CD14-positive monocyte (primary cell): ENCODE results near the gene NFRKB. TPM values are rescaled to one million over a fixed set of nuclear protein-coding genes. Genes with fewer than 3 reads are reported as not detected.

Source experiments
- DNase-seq, 3 donors: peaks; one replicate each; pipeline ENCODE4 v3.0.0-alpha.2; 2011 to 2022
- H2AFZ ChIP-seq: 2 replicates; pipeline ENCODE4 v1.6.0; 2012; ENCODE audit warnings: mild to moderate bottlenecking, low read depth, low read length, inconsistent platforms; ENCODE audit not compliant: insufficient read depth, poor library complexity, severe bottlenecking
- H3K27ac ChIP-seq, 2 donors: 1 replicate in 1 of 2; 2 replicates in 1 of 2; pipeline ENCODE4 v1.5.1; 2012 to 2013; ENCODE audit warnings: low read length in 2 of 2, control low read depth in 1 of 2, inconsistent platforms in 1 of 2, low read depth in 1 of 2, mild to moderate bottlenecking in 1 of 2
- H3K27me3 ChIP-seq, 2 donors: one replicate each; pipeline versions ENCODE4 v1.6.0 to v1.6.1; 2011 to 2013; ENCODE audit warnings: low read length in 2 of 2; ENCODE audit not compliant: control insufficient read depth in 2 of 2, insufficient read depth in 2 of 2
- H3K36me3 ChIP-seq, 2 donors: replicated peaks in 1 of 2; 1 replicate in 1 of 2; 2 replicates in 1 of 2; pipeline versions ENCODE4 v1.5.1 to v1.6.1; 2012 to 2013; ENCODE audit warnings: low read length in 2 of 2, control low read depth in 1 of 2, inconsistent platforms in 1 of 2, mild to moderate bottlenecking in 1 of 2; ENCODE audit not compliant: insufficient read depth in 2 of 2, control insufficient read depth in 1 of 2
- H3K4me1 ChIP-seq, 2 donors: 1 replicate in 1 of 2; 2 replicates in 1 of 2; pipeline versions ENCODE4 v1.5.1 to v1.6.1; 2012 to 2013; ENCODE audit warnings: low read length in 2 of 2, control low read depth in 1 of 2, inconsistent platforms in 1 of 2, mild to moderate bottlenecking in 1 of 2, moderate library complexity in 1 of 2; ENCODE audit not compliant: insufficient read depth in 2 of 2, control insufficient read depth in 1 of 2
- H3K4me2 ChIP-seq: replicated peaks from 2 replicates; pipeline ENCODE3; 2012; ENCODE audit warnings: low read length, moderate library complexity, mild to moderate bottlenecking; ENCODE audit not compliant: poor library complexity, severe bottlenecking; ENCODE audit errors: extremely low read depth
- H3K4me3 ChIP-seq, 3 experiments: fragments of 200-600 bp in 1 of 3; sonication (generic) in 1 of 3; replicated peaks in 1 of 3; 1 replicate in 2 of 3; 2 replicates in 1 of 3; pipeline ENCODE4 v1.5.1; 2011 to 2013; ENCODE audit warnings: low read length in 3 of 3, mild to moderate bottlenecking in 3 of 3, control low read depth in 2 of 3, low read depth in 2 of 3, inconsistent platforms in 1 of 3, moderate library complexity in 1 of 3
- H3K79me2 ChIP-seq: 2 replicates; pipeline ENCODE4 v1.6.0; 2012; ENCODE audit warnings: mild to moderate bottlenecking, control low read depth, inconsistent platforms, low read length, moderate library complexity; ENCODE audit not compliant: insufficient read depth
- H3K9ac ChIP-seq: 2 replicates; pipeline ENCODE4 v1.6.0; 2017; ENCODE audit warnings: low read length, mild to moderate bottlenecking; ENCODE audit not compliant: insufficient read depth, poor library complexity, severe bottlenecking
- H3K9me3 ChIP-seq, 2 donors: replicated peaks in 1 of 2; 1 replicate in 1 of 2; 2 replicates in 1 of 2; pipeline versions ENCODE4 v1.5.1 to v1.6.1; 2012 to 2013; ENCODE audit warnings: low read length in 2 of 2, control low read depth in 1 of 2; ENCODE audit not compliant: control insufficient read depth in 1 of 2, insufficient read depth in 1 of 2
- H4K20me1 ChIP-seq: 2 replicates; pipeline ENCODE4 v1.6.0; 2012; ENCODE audit warnings: mild to moderate bottlenecking, low read length, control low read depth, moderate library complexity; ENCODE audit not compliant: insufficient read depth
- H3K27ac Mint-ChIP-seq, 7 donors: one replicate each; pipeline ENCODE4 v1.8.0; 2020; ENCODE audit warnings: mild to moderate bottlenecking in 7 of 7, mixed read lengths in 7 of 7, moderate library complexity in 6 of 7, inconsistent platforms in 2 of 7
- H3K27me3 Mint-ChIP-seq, 3 donors: one replicate each; pipeline ENCODE4 v1.8.0; 2021 to 2022; ENCODE audit warnings: low read depth in 3 of 3, mild to moderate bottlenecking in 3 of 3, mixed read lengths in 3 of 3, moderate library complexity in 3 of 3, inconsistent platforms in 1 of 3
- H3K36me3 Mint-ChIP-seq, 2 donors: one replicate each; pipeline ENCODE4 v1.8.0; 2020; ENCODE audit warnings: mixed read lengths in 2 of 2, inconsistent platforms in 1 of 2, mild to moderate bottlenecking in 1 of 2
- H3K4me1 Mint-ChIP-seq: one replicate; pipeline ENCODE4 v1.8.0; 2020; ENCODE audit warnings: mild to moderate bottlenecking, mixed read lengths
- H3K4me3 Mint-ChIP-seq, 2 donors: one replicate each; pipeline ENCODE4 v1.8.0; 2020; ENCODE audit warnings: mild to moderate bottlenecking in 2 of 2, mixed read lengths in 2 of 2, moderate library complexity in 1 of 2
- H3K9me3 Mint-ChIP-seq, 7 donors: one replicate each; pipeline ENCODE4 v1.8.0; 2020 to 2022; ENCODE audit warnings: mixed read lengths in 7 of 7, mild to moderate bottlenecking in 6 of 7, moderate library complexity in 6 of 7, inconsistent platforms in 2 of 7
- CTCF ChIP-seq: fragments of 200-600 bp; IDR thresholded peaks from one replicate; pipeline ENCODE4 v1.8.0; 2022; ENCODE audit warnings: antibody characterized with exemption, mild to moderate bottlenecking
- WGBS: methylation state at CpG from one replicate; pipeline ENCODE4 v1.1.5; 2013; ENCODE audit warnings: missing lambda C conversion rate; ENCODE audit not compliant: insufficient coverage; 5-methylcytosine and 5-hydroxymethylcytosine counted together
- intact Hi-C, 2 donors: fragments of 100-400 bp; cut with micrococcal nuclease; formaldehyde crosslinking; loops; one replicate each; pipeline versions ENCODE4 v1.15.0 to v1.15.1; 2023
- polyA plus RNA-seq, 3 donors: library from polyadenylated mRNA; depleted of rRNA in 1 of 3; unstranded in 2 of 3; stranded (reverse) in 1 of 3; fragments of 300-500 nt in 2 of 3; fragments of >200 nt in 1 of 3; fragmentation: Illumina TruSeq in 2 of 3; gene quantifications; 1 replicate in 2 of 3; 2 replicates in 1 of 3; pipeline ENCODE4 v1.2.3, GENCODE V29; 2012 to 2021

NFRKB gene
- polyA plus RNA-seq, 3 donors, result 5.8 to 25.6 (median 9.1) TPM

GRCh38 chr11:129888451-129888850 is 6.9 kb downstream of the NFRKB start:
- Mint-ChIP-seq H3K27me3 (peaks cover 0 to 2% (median 0%) of the 10 kb centered on the region in 3 donors), H3K4me3 (no peak overlapping the region), H3K4me1 (no peaks in the 10 kb centered on the region), H3K27ac (no peak overlapping the region), H3K9me3 (no peaks in the 10 kb centered on the region), H3K36me3 (peaks cover 86 to 90% of the 10 kb centered on the region in 2 donors)
- 100% methylated on average over 2 of the region's 5 CpGs for WGBS
- Histone ChIP-seq H3K9ac (no peak overlapping the region), H3K36me3 (peaks cover 87 to 97% of the 10 kb centered on the region in 2 donors), H3K79me2 (peaks cover 7% of the 10 kb centered on the region), H3K4me1 (no peaks in the 10 kb centered on the region), H3K27me3 (no peaks in the 10 kb centered on the region), H3K4me2 (no peak overlapping the region), H2AFZ (no peak overlapping the region), H4K20me1 (no peaks in the 10 kb centered on the region), H3K9me3 (no peaks in the 10 kb centered on the region), H3K27ac (no peak overlapping the region), H3K4me3 (no peak overlapping the region)
- DNase-seq, result no peak
- intact Hi-C loops, result no loop called here
- no peak for TF ChIP-seq CTCF

GRCh38 chr11:129885381-129885780 is 10.0 kb downstream of the NFRKB start:
- Mint-ChIP-seq H3K9me3 (peaks cover 0 to 2% (median 0%) of the 10 kb centered on the region in 7 donors), H3K4me1 (no peaks in the 10 kb centered on the region), H3K27ac (no peak overlapping the region), H3K36me3 (peaks cover 94 to 98% of the 10 kb centered on the region in 2 donors), H3K4me3 (no peak overlapping the region), H3K27me3 (no peaks in the 10 kb centered on the region)
- TF ChIP-seq CTCF, result no peak
- H3K9me3 ChIP-seq, result no peaks in the 10 kb centered on the region
- no peak overlapping the region for H3K27ac ChIP-seq
- H3K79me2 ChIP-seq, result no peaks in the 10 kb centered on the region
- no peak overlapping the region for H3K4me3 ChIP-seq
- H3K4me2 ChIP-seq, result no peak overlapping the region
- H2AFZ ChIP-seq, result no peak overlapping the region
- no peaks in the 10 kb centered on the region for H3K27me3 ChIP-seq
- no peaks in the 10 kb centered on the region for H4K20me1 ChIP-seq
- 100% methylated on average over 2 of the region's 12 CpGs for WGBS
- H3K9ac ChIP-seq, result no peak overlapping the region
- intact Hi-C loops, result no loop called here
- H3K4me1 ChIP-seq, result no peaks in the 10 kb centered on the region
- DNase-seq, result no peak
- peaks cover 97 to 100% of the 10 kb centered on the region in 2 donors for H3K36me3 ChIP-seq
